ENCODE measurements around the gene MCUB. TPM values are rescaled to one million over a fixed set of nuclear protein-coding genes. Genes with fewer than 3 reads are reported as not detected.
"Not testable (repeated sequence)": the region's sequence is repeated elsewhere in the genome, so short reads cannot be mapped to it uniquely, and the experiment has no call there.

MCUB gene
- total RNA-seq, 2 donors from 2014 or later: 1.00 to 5.2 TPM

DNA sequence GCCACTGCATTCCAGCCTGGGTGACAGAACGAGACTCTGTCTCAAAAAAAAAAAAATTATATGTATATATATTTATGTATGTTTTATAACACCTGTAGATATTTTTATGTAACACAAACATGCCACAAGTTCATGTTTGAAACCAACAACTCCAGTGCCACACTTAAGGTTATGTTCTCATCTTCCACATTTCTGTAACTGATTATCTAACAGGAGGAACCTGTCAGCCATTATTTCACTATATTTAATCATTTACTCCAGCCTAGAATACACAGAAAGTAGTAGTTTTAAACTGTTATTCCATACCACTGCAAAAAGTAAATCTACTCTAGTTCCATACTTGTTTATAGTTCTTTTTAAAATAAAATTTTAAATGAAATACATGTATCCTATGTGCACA lies 32.3 kb downstream of the MCUB start:
- no peaks in the 10 kb centered on the region for H3K27me3 ChIP-seq (ENCODE audit: control insufficient read depth, insufficient read depth, low read length, poor library complexity, severe bottlenecking)
- no peaks in the 10 kb centered on the region for H3K36me3 Mint-ChIP-seq (ENCODE audit: low read depth)
- H3K4me3 ChIP-seq (ENCODE audit: low read length): no peak overlapping the region
- no peaks in the 10 kb centered on the region for H3K27me3 Mint-ChIP-seq (ENCODE audit: insufficient read depth)
- H3K27ac ChIP-seq (ENCODE audit: low read depth, low read length): no peak overlapping the region
- TF ChIP-seq, protein P1, sequence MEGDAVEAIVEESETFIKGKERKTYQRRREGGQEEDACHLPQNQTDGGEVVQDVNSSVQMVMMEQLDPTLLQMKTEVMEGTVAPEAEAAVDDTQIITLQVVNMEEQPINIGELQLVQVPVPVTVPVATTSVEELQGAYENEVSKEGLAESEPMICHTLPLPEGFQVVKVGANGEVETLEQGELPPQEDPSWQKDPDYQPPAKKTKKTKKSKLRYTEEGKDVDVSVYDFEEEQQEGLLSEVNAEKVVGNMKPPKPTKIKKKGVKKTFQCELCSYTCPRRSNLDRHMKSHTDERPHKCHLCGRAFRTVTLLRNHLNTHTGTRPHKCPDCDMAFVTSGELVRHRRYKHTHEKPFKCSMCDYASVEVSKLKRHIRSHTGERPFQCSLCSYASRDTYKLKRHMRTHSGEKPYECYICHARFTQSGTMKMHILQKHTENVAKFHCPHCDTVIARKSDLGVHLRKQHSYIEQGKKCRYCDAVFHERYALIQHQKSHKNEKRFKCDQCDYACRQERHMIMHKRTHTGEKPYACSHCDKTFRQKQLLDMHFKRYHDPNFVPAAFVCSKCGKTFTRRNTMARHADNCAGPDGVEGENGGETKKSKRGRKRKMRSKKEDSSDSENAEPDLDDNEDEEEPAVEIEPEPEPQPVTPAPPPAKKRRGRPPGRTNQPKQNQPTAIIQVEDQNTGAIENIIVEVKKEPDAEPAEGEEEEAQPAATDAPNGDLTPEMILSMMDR (conservative IDR thresholded peaks at IDR 0.05): no peak
- H3K4me3 Mint-ChIP-seq: no peak overlapping the region
- H3K36me3 ChIP-seq (ENCODE audit: control insufficient read depth, insufficient read depth, low read length): no peaks in the 10 kb centered on the region
- WGBS, 2 experiments (ENCODE audit: insufficient coverage in 1 of 2, insufficient read length in 1 of 2): no CpG with 5 or more reads among the region's 1 CpG
- no peaks in the 10 kb centered on the region for H3K4me1 ChIP-seq (ENCODE audit: control insufficient read depth, insufficient read depth, low read length)
- H3K27ac Mint-ChIP-seq: no peak overlapping the region
- H3K9me3 Mint-ChIP-seq: peaks cover 2% of the 10 kb centered on the region
- no peak overlapping the region for H3K9ac ChIP-seq (ENCODE audit: extremely low read depth, low read length, poor library complexity, severe bottlenecking)
- H3K4me1 Mint-ChIP-seq: peaks cover 8% of the 10 kb centered on the region
- DNase-seq: no peak
- no peaks in the 10 kb centered on the region for H3K9me3 ChIP-seq (ENCODE audit: control insufficient read depth, low read length)

DNA sequence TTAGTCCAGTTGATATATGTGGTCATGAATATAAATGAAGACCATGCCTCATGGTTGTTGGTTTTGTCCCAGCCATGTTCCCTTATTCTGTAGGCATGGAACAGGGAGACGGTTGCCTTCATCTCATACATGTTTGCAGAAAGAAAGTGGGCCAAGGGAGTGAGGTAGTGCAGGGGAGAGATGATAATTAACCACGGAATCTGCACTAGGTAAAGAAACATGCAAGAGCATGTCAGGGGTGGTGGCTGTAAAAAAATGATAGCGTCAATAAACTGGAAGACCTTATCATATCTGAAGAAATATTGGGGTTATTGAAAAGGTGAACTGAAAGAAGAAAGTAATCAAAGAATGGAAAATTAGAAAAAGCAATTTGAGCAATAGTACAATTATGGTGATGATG lies 35.1 kb downstream of the MCUB start:
- H3K9me3 ChIP-seq (ENCODE audit: control insufficient read depth, low read length); H3K27me3 Mint-ChIP-seq (ENCODE audit: insufficient read depth); H3K27ac ChIP-seq (ENCODE audit: low read depth, low read length); H3K4me1 ChIP-seq (ENCODE audit: control insufficient read depth, insufficient read depth, low read length); H3K4me1 Mint-ChIP-seq; H3K36me3 Mint-ChIP-seq (ENCODE audit: low read depth); H3K4me3 ChIP-seq (ENCODE audit: low read length); H3K4me3 Mint-ChIP-seq; DNase-seq; H3K27ac Mint-ChIP-seq; H3K27me3 ChIP-seq (ENCODE audit: control insufficient read depth, insufficient read depth, low read length, poor library complexity, severe bottlenecking); H3K36me3 ChIP-seq (ENCODE audit: control insufficient read depth, insufficient read depth, low read length); H3K9ac ChIP-seq (ENCODE audit: extremely low read depth, low read length, poor library complexity, severe bottlenecking): not testable (repeated sequence)
- peaks cover 17% of the 10 kb centered on the region for H3K9me3 Mint-ChIP-seq
- WGBS, 2 experiments (ENCODE audit: insufficient coverage in 1 of 2, insufficient read length in 1 of 2): 90 to 100% methylated on average over 1 to 3 of the region's 3 CpGs

DNA sequence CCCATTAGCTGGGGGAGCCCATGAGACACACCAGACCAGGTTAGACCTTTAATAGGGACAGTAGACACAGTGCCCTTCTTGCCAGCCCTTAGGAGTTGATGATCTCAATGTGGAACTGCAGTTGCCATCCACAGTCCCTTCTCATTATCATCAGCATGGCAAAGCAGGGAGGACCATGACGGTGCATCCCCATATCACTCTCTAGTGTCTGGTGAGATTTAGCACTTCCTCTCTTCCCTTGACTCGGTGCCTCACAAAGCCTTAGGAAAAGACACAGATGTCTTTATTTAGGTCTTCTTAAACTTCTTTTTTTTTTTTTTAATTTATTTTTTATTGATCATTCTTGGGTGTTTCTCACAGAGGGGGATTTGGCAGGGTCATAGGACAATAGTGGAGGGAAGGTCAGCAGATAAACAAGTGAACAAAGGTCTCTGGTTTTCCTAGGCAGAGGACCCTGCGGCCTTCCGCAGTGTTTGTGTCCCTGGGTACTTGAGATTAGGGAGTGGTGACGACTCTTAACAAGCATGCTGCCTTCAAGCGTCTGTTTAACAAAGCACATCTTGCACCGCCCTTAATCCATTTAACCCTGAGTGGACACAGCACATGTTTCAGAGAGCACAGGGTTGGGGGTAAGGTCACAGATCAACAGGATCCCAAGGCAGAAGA lies 36.5 kb downstream of the MCUB start:
- not testable (repeated sequence) for H3K27me3 ChIP-seq (ENCODE audit: control insufficient read depth, insufficient read depth, low read length, poor library complexity, severe bottlenecking); H3K27me3 Mint-ChIP-seq (ENCODE audit: insufficient read depth); H3K9ac ChIP-seq (ENCODE audit: extremely low read depth, low read length, poor library complexity, severe bottlenecking); H3K4me3 Mint-ChIP-seq; H3K9me3 ChIP-seq (ENCODE audit: control insufficient read depth, low read length); H3K27ac Mint-ChIP-seq; H3K4me1 ChIP-seq (ENCODE audit: control insufficient read depth, insufficient read depth, low read length); H3K36me3 Mint-ChIP-seq (ENCODE audit: low read depth); DNase-seq; H3K4me3 ChIP-seq (ENCODE audit: low read length); H3K4me1 Mint-ChIP-seq; H3K27ac ChIP-seq (ENCODE audit: low read depth, low read length); H3K36me3 ChIP-seq (ENCODE audit: control insufficient read depth, insufficient read depth, low read length)
- WGBS, 2 experiments (ENCODE audit: insufficient coverage in 1 of 2, insufficient read length in 1 of 2): 94 to 100% methylated on average over 1 to 2 of the region's 7 CpGs
- H3K9me3 Mint-ChIP-seq: peaks cover 25% of the 10 kb centered on the region

DNA sequence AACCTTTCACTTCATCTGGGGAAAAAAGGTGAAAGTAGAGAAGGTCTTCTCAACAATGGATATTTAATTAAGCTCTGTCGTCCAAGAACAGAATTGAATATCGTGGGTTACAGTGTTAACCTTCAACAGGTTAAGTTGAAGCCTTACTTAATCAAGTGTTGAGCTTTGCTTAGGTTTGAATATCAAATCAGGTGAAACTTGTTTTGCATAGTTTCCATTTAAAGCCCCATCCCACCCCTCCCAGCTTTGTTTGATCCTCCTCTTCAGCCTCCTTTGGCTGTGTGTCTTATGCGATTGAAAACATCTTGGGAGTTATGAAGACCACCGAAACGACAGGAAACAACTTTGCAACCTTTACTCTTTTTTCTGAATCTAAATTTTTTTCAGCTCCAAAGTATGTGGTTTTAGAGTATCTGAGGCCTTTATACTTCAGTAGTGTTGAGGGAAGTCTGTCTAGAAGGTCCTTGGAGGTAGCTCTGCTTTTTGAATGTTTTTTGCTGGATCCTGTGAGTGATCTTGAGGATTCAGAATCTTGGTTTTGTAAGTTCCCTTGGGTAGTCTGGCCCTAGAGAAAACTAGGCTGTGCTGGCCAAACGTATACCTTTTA lies 39.1 kb downstream of the MCUB start:
- Mint-ChIP-seq H3K4me3 (no peak overlapping the region), H3K4me1 (no peaks in the 10 kb centered on the region), H3K27ac (no peak overlapping the region), H3K9me3 (peaks cover 40% of the 10 kb centered on the region), H3K27me3 (ENCODE audit: insufficient read depth) (no peaks in the 10 kb centered on the region), H3K36me3 (ENCODE audit: low read depth) (peaks cover 2% of the 10 kb centered on the region)
- H3K9me3 ChIP-seq (ENCODE audit: control insufficient read depth, low read length): peaks cover 9% of the 10 kb centered on the region
- WGBS, 2 experiments (ENCODE audit: insufficient coverage in 1 of 2, insufficient read length in 1 of 2): 89 to 96% methylated on average over 5 of the region's 6 CpGs
- no peak overlapping the region for H3K9ac ChIP-seq (ENCODE audit: extremely low read depth, low read length, poor library complexity, severe bottlenecking)
- H3K27ac ChIP-seq (ENCODE audit: low read depth, low read length): no peak overlapping the region
- no peak overlapping the region for H3K4me3 ChIP-seq (ENCODE audit: low read length)
- H3K27me3 ChIP-seq (ENCODE audit: control insufficient read depth, insufficient read depth, low read length, poor library complexity, severe bottlenecking): no peaks in the 10 kb centered on the region
- H3K36me3 ChIP-seq (ENCODE audit: control insufficient read depth, insufficient read depth, low read length): no peaks in the 10 kb centered on the region
- DNase-seq: no peak
- H3K4me1 ChIP-seq (ENCODE audit: control insufficient read depth, insufficient read depth, low read length): no peaks in the 10 kb centered on the region
- TF ChIP-seq, protein P1 (conservative IDR thresholded peaks at IDR 0.05): no peak

Data from endodermal cell (in vitro differentiated cells).